Endodermal cell (in vitro differentiated cells): ENCODE data around the gene MAPT. TPM values are rescaled to one million over a fixed set of nuclear protein-coding genes. Genes with fewer than 3 reads are reported as not detected.
A peak's percentile ranks its signal among the peaks of the same experiment; 100 is the strongest.

ENCODE experiments used
- DNase-seq: peaks from one replicate; pipeline ENCODE4 v3.0.0-alpha.2; 2017
- H3K27ac ChIP-seq: 2 replicates; pipeline ENCODE4 v1.5.1; 2013; ENCODE audit warnings: mild to moderate bottlenecking, low read depth, low read length, moderate library complexity
- H3K27me3 ChIP-seq: 2 replicates; pipeline ENCODE4 v1.6.1; 2013; ENCODE audit warnings: mild to moderate bottlenecking, low read length, moderate library complexity; ENCODE audit not compliant: insufficient read depth, control insufficient read depth, poor library complexity, severe bottlenecking
- H3K36me3 ChIP-seq: 2 replicates; pipeline ENCODE4 v1.7.0; 2013; ENCODE audit warnings: mild to moderate bottlenecking, low read length, moderate library complexity; ENCODE audit not compliant: control insufficient read depth, insufficient read depth
- H3K4me1 ChIP-seq: one replicate; pipeline ENCODE4 v1.7.0; 2013; ENCODE audit warnings: low read length; ENCODE audit not compliant: control insufficient read depth, insufficient read depth
- H3K4me3 ChIP-seq: 2 replicates; pipeline ENCODE4 v1.5.1; 2013; ENCODE audit warnings: mild to moderate bottlenecking, low read length, moderate library complexity
- H3K9ac ChIP-seq: 2 replicates; pipeline ENCODE4 v1.6.1; 2013; ENCODE audit warnings: mild to moderate bottlenecking, low read length, moderate library complexity; ENCODE audit not compliant: poor library complexity, severe bottlenecking; ENCODE audit errors: extremely low read depth
- H3K9me3 ChIP-seq: 2 replicates; pipeline ENCODE4 v1.6.1; 2013; ENCODE audit warnings: mild to moderate bottlenecking, low read length, moderate library complexity; ENCODE audit not compliant: control insufficient read depth
- H3K27ac Mint-ChIP-seq: 2 replicates; pipeline ENCODE4 v1.8.0; 2020; ENCODE audit warnings: mixed read lengths
- H3K27me3 Mint-ChIP-seq: 2 replicates; pipeline ENCODE4 v1.8.0; 2021; ENCODE audit warnings: mild to moderate bottlenecking, mixed read lengths; ENCODE audit not compliant: insufficient read depth
- H3K36me3 Mint-ChIP-seq: 2 replicates; pipeline ENCODE4 v1.8.0; 2020; ENCODE audit warnings: low read depth, mixed read lengths
- H3K4me1 Mint-ChIP-seq: 2 replicates; pipeline ENCODE4 v1.8.0; 2020; ENCODE audit warnings: mixed read lengths
- H3K4me3 Mint-ChIP-seq: 2 replicates; pipeline ENCODE4 v1.8.0; 2020; ENCODE audit warnings: mild to moderate bottlenecking, moderate library complexity, mixed read lengths
- H3K9me3 Mint-ChIP-seq: 2 replicates; pipeline ENCODE4 v1.8.0; 2020; ENCODE audit warnings: mild to moderate bottlenecking, mixed read lengths
- WGBS, 2 experiments: methylation state at CpG; one replicate each; pipeline versions ENCODE4 v1.1.5 to v1.1.7; 2013; ENCODE audit warnings: missing lambda C conversion rate in 2 of 2, mixed read lengths in 1 of 2; ENCODE audit not compliant: insufficient coverage in 1 of 2, insufficient read length in 1 of 2; 5-methylcytosine and 5-hydroxymethylcytosine counted together
- total RNA-seq, 2 donors: library from RNA; stranded (reverse); fragmentation: NEBNext Ultra II Directional in 1 of 2; extraction: Animal tissue kit (Norgen Biotek cat#: 25700) in 1 of 2; gene quantifications; 2 replicates in 1 of 2; 3 replicates in 1 of 2; pipeline ENCODE4 v1.2.1, GENCODE V29; 2021
- TF ChIP-seq, protein P1 (sequence below): fragments of 200-600 bp; sonication (generic); conservative IDR thresholded peaks from 2 replicates; pipeline ENCODE4 v1.5.0; 2021; ENCODE audit warnings: antibody characterized with exemption, mild to moderate bottlenecking

MAPT gene
- total RNA-seq, 2 donors from 2014 or later = 0.69 to 0.73 TPM

DNA sequence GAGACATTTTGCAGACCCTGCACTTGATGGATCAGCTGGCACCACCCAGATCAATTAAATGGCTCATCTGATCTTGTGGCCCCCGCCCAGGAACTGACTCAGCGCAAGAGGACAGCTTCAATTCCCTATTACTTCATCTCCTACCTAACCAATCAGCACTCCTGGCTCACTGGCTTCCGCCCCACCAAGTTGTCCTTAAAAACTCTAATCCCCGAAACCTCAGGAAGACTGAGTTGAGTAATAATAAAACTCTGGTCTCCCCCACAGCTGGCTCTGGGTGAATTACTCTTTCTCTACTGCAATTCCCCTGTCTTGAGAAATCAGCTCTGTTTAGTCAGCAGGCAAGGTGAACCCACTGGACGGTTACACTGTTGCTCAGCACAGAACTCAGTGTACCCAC lies 26.1 kb upstream of the MAPT start:
- H3K9me3 Mint-ChIP-seq = no peaks in the 10 kb centered on the region
- Histone ChIP-seq H3K9me3 (no peaks in the 10 kb centered on the region), H3K36me3 (no peaks in the 10 kb centered on the region), H3K9ac (no peak overlapping the region), H3K27ac (no peak overlapping the region), H3K4me3 (no peak overlapping the region), H3K4me1 (no peaks in the 10 kb centered on the region), H3K27me3 (no peaks in the 10 kb centered on the region)
- H3K27ac Mint-ChIP-seq = no peak overlapping the region
- TF ChIP-seq, protein P1, sequence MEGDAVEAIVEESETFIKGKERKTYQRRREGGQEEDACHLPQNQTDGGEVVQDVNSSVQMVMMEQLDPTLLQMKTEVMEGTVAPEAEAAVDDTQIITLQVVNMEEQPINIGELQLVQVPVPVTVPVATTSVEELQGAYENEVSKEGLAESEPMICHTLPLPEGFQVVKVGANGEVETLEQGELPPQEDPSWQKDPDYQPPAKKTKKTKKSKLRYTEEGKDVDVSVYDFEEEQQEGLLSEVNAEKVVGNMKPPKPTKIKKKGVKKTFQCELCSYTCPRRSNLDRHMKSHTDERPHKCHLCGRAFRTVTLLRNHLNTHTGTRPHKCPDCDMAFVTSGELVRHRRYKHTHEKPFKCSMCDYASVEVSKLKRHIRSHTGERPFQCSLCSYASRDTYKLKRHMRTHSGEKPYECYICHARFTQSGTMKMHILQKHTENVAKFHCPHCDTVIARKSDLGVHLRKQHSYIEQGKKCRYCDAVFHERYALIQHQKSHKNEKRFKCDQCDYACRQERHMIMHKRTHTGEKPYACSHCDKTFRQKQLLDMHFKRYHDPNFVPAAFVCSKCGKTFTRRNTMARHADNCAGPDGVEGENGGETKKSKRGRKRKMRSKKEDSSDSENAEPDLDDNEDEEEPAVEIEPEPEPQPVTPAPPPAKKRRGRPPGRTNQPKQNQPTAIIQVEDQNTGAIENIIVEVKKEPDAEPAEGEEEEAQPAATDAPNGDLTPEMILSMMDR = no peak
- DNase-seq = no peak
- peaks cover 27% of the 10 kb centered on the region for H3K4me1 Mint-ChIP-seq
- WGBS, 2 experiments = 50 to 56% methylated on average over 4 to 5 of the region's 5 CpGs
- peaks cover 2% of the 10 kb centered on the region for H3K27me3 Mint-ChIP-seq
- H3K4me3 Mint-ChIP-seq = no peak overlapping the region
- H3K36me3 Mint-ChIP-seq = no peaks in the 10 kb centered on the region

GRCh38 chr17:45869676-45870341 lies 24.5 kb upstream of the MAPT start:
- Histone ChIP-seq H3K9ac (no peak overlapping the region), H3K27me3 (no peaks in the 10 kb centered on the region), H3K36me3 (no peaks in the 10 kb centered on the region), H3K27ac (no peak overlapping the region), H3K4me3 (no peak overlapping the region), H3K9me3 (no peaks in the 10 kb centered on the region), H3K4me1 (no peaks in the 10 kb centered on the region)
- H3K4me3 Mint-ChIP-seq = no peak overlapping the region
- no peaks in the 10 kb centered on the region for H3K9me3 Mint-ChIP-seq
- no peaks in the 10 kb centered on the region for H3K27me3 Mint-ChIP-seq
- peaks cover 24% of the 10 kb centered on the region for H3K4me1 Mint-ChIP-seq
- no peak for DNase-seq
- 57 to 79% methylated on average over 6 to 13 of the region's 14 CpGs for WGBS, 2 experiments
- no peaks in the 10 kb centered on the region for H3K36me3 Mint-ChIP-seq
- H3K27ac Mint-ChIP-seq = peak overlapping the region; percentile 14
- TF ChIP-seq, protein P1 = no peak

DNA sequence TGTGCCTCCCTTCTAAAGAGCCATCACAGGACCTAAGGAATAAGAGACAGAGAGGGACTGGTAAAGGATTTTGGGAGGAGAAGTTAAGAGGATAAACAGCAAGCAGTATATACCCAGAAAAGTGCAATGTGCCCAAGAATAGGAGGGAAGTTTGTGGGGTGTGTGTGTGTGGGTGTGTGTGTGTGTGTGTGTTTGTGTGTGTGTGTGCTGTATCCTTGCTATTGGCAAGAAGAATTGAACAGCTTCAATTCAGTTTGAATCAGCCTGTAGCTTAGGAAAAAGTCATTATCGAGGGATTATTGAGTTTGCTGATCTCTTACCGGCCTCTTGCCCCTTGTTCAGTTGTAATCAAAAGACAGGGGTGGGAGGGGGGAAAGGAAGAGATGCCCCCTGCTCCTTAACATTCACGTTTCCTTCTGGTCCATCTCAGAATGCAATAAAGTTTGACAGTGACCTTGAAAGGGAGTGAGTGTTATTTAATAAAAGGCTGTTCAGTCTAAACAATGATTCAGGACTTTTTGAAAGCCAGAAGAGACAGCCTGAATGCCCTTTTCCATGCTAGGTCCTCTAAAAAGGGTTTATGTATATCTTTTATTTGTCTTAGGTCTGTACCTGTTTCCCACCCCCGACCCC lies 23.9 kb upstream of the MAPT start:
- Mint-ChIP-seq H3K36me3 (no peaks in the 10 kb centered on the region), H3K27ac (peak overlapping the region; percentile 14), H3K27me3 (no peaks in the 10 kb centered on the region), H3K4me3 (no peak overlapping the region), H3K4me1 (peaks cover 18% of the 10 kb centered on the region), H3K9me3 (no peaks in the 10 kb centered on the region)
- Histone ChIP-seq H3K27ac (no peak overlapping the region), H3K27me3 (no peaks in the 10 kb centered on the region), H3K36me3 (no peaks in the 10 kb centered on the region), H3K9me3 (no peaks in the 10 kb centered on the region), H3K4me1 (no peaks in the 10 kb centered on the region), H3K9ac (no peak overlapping the region), H3K4me3 (no peak overlapping the region)
- 82 to 83% methylated on average over 3 to 4 of the region's 4 CpGs for WGBS, 2 experiments
- DNase-seq = no peak
- TF ChIP-seq, protein P1 = no peak
